Activated gamma-delta T cell treated with Interleukin-2 at 50 U/mL for 16 hours (primary cell): Measurements from ENCODE around the gene UBC.
"Not testable (repeated sequence)": the region's sequence is repeated elsewhere in the genome, so short reads cannot be mapped to it uniquely, and the experiment has no call there.

Experiments
- DNase-seq: peaks from one replicate; pipeline ENCODE4 v3.0.0-alpha.2; 2020

The UBC gene

GRCh38 chr12:124914392-124915238, at the start of gene UBC:
Gene UBC, minus strand, starts transcription at chr12:124914650. Its CDS starts 879 bp downstream, at chr12:124913771.
- peak; percentile 89 for DNase-seq

- no peak for DNase-seq
Observed at GRCh38 chr12:124963211-124963610, 48.8 kb upstream of the UBC start.

- DNase-seq = no peak
Observed at GRCh38 chr12:124961055-124961454, 46.6 kb upstream of the UBC start.

GRCh38 chr12:124956571-124956970, 42.1 kb upstream of the UBC start:
- no peak for DNase-seq

GRCh38 chr12:124954771-124955170, 40.3 kb upstream of the UBC start:
- DNase-seq = no peak

GRCh38 chr12:124953689-124954405, 39.4 kb upstream of the UBC start:
- no peak for DNase-seq

- no peak for DNase-seq
Observed at GRCh38 chr12:124952801-124953200, 38.4 kb upstream of the UBC start.

- DNase-seq = no peak
Observed at GRCh38 chr12:124952295-124952694, 37.8 kb upstream of the UBC start.

GRCh38 chr12:124949779-124950728, 35.6 kb upstream of the UBC start:
- no peak for DNase-seq

- no peak for DNase-seq
Observed at GRCh38 chr12:124949066-124949465, 34.6 kb upstream of the UBC start.

GRCh38 chr12:124947561-124948398, 33.3 kb upstream of the UBC start:
- DNase-seq = no peak

- DNase-seq = no peak
Observed at GRCh38 chr12:124947013-124947412, 32.6 kb upstream of the UBC start.

- no peak for DNase-seq
Observed at GRCh38 chr12:124946447-124946793, 32.0 kb upstream of the UBC start.

- no peak for DNase-seq
Observed at GRCh38 chr12:124941170-124941527, 26.7 kb upstream of the UBC start.

GRCh38 chr12:124940393-124941169, 26.1 kb upstream of the UBC start:
- peak; percentile 76 for DNase-seq

- no peak for DNase-seq
Observed at GRCh38 chr12:124940143-124940392, 25.6 kb upstream of the UBC start.

GRCh38 chr12:124939421-124940142, 25.1 kb upstream of the UBC start:
- DNase-seq = peak; percentile 86

GRCh38 chr12:124939079-124939420, 24.6 kb upstream of the UBC start:
- DNase-seq = peak; percentile 50

- DNase-seq = no peak
Observed at GRCh38 chr12:124938587-124938986, 24.1 kb upstream of the UBC start.

GRCh38 chr12:124938108-124938507, 23.7 kb upstream of the UBC start:
- DNase-seq = no peak

GRCh38 chr12:124931528-124931927, 17.1 kb upstream of the UBC start:
- DNase-seq = not testable (repeated sequence)
